ENCODE data around the gene BEST2.

BEST2 gene

DNA sequence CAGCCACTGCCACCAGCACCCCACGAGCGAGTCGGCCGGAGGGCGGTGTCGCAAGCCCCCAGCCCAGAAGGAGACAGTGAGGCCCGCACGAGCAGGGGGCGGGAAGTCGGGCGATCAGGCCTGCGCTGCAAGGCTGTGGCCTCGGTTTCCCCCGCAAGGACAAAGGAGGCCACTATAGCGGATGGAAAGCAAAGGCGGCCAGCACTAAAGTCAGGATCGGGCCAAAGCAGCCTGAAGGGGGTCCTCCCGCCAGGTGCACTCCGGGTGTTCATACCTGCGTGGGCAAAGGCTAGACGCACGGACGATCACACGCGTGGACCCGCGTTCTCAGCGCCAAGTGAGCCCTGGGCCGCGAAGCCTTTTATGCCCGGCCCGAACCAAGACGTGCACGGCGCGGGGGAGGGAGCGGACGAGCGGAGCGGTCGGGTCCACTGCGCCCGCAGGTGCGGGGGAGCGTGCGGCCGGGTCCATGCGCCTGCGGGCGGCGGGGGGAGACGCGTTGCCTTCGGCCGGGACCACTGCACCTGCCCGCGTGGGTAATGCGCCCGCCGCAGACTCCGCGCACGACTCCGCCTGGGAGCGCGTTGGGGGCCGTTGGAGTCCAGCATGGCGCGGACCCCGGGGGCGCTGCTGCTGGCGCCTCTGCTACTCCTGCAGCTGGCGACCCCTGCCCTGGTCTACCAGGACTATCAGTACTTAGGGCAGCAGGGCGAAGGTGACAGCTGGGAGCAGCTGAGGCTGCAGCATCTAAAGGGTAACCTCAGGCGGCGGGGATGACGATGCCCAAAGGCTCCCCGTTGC, 50.1 kb downstream of the BEST2 start, which contains the start of the genes PRDX2 and THSD8:
TSS of gene PRDX2 (minus strand) at position 335 of the 801 bp plus-strand sequence. CDS start 539 bp downstream, outside the sequence.
TSS of gene THSD8 (plus strand) at position 604 of the 801 bp plus-strand sequence. CDS start at position 607, 3 bp downstream.
- Histone ChIP-seq H3K36me3 (ENCODE audit: control insufficient read depth in 2 of 2, insufficient read depth in 2 of 2, low read length in 2 of 2) (peaks cover 13 to 16% of the 10 kb centered on the region in 2 donors), H3K9ac (ENCODE audit: low read length in 2 of 2) (peak within 1 kb of the TSS; percentile 69 to 93), H3K4me1 (ENCODE audit: control insufficient read depth, insufficient read depth, low read length) (peaks cover 33% of the 10 kb centered on the region), H3K9me3 (ENCODE audit: control insufficient read depth in 2 of 2, low read length in 2 of 2) (no peaks in the 10 kb centered on the region), H3K27me3 (ENCODE audit: control insufficient read depth in 1 of 2, insufficient read depth in 2 of 2, low read length in 2 of 2) (no peaks in the 10 kb centered on the region), H3K27ac (ENCODE audit: low read length) (peak within 1 kb of the TSS; percentile 76), H3K4me3 (ENCODE audit: low read length in 2 of 2) (peak within 1 kb of the TSS; percentile 77 to 97)

DNA sequence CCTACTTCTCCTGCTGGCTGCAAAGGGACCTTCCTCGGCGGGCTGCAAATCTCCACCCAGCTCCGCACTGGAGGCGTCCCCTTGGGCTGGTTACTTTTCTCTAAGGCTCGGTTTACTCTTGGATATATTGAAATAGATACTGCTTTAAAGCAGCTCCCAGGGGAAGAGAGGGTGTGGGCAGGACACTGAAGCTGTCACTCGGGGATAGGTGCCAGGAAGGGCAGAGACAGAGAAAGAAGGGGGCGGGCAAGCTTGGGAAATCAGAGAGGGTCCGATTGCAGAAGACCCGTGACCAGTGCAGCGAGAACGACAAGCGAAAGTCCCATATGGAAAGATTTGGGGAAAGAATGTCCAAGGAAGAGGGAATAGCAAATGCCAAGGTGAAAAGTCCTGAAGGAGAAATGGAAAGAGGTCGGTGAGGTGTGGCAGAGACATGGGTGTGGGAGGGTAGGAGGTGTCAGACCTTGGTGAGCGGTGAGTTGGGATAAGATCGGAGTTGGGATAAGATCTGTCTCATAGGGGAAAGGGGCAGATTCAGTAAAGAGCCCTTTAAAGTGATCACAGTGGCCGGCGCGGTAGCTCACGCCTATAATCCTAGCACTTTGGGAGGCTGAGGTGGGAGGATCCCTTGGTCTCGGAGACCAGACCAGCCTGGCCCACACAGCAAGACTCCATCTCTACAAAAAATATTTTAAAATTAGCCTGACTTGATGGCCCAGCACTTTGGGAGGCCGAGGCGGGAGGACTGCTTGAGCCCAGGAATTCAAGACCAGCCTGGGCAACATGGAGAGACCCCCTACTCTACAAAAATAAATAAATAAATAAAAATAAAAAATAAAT, 50.9 kb downstream of the BEST2 start:
- Histone ChIP-seq H3K27ac (ENCODE audit: low read length) (no peak overlapping the region), H3K27me3 (ENCODE audit: control insufficient read depth in 1 of 2, insufficient read depth in 2 of 2, low read length in 2 of 2) (no peaks in the 10 kb centered on the region), H3K4me1 (ENCODE audit: control insufficient read depth, insufficient read depth, low read length) (peaks cover 36% of the 10 kb centered on the region), H3K9me3 (ENCODE audit: control insufficient read depth in 2 of 2, low read length in 2 of 2) (no peaks in the 10 kb centered on the region), H3K4me3 (ENCODE audit: low read length in 2 of 2) (peak overlapping the region; percentile 77 to 97), H3K9ac (ENCODE audit: low read length in 2 of 2) (peak overlapping the region; percentile 62 to 69), H3K36me3 (ENCODE audit: control insufficient read depth in 2 of 2, insufficient read depth in 2 of 2, low read length in 2 of 2) (peaks cover 13 to 14% of the 10 kb centered on the region in 2 donors)

DNA sequence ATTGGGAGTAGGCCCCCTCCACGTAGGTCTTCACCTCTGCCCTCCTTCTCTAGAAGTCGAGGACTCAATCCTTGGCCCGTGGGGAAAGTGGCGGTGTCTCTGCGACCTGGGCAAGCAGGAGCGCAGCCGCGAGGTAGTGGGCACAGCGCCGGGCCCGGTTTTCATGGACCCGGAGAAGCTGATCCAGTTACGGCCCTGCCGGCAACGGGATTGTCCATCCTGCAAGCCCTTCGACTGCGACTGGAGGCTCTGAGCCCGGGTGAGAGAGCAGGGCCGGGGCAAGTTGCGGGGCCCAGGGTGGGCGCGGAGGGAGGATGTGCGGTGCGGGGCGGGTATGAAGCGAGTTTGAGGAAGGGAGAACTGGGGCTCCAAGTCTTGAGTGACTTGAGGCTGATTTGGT, 52.5 kb downstream of the BEST2 start:
- H3K4me3 ChIP-seq (ENCODE audit: low read length in 2 of 2), result no peak overlapping the region
- H3K27ac ChIP-seq (ENCODE audit: low read length), result no peak overlapping the region
- H3K27me3 ChIP-seq (ENCODE audit: control insufficient read depth in 1 of 2, insufficient read depth in 2 of 2, low read length in 2 of 2), result no peaks in the 10 kb centered on the region
- H3K9me3 ChIP-seq (ENCODE audit: control insufficient read depth in 2 of 2, low read length in 2 of 2), result no peaks in the 10 kb centered on the region
- H3K4me1 ChIP-seq (ENCODE audit: control insufficient read depth, insufficient read depth, low read length), result peaks cover 36% of the 10 kb centered on the region
- H3K9ac ChIP-seq (ENCODE audit: low read length in 2 of 2), result no peak overlapping the region
- H3K36me3 ChIP-seq (ENCODE audit: control insufficient read depth in 2 of 2, insufficient read depth in 2 of 2, low read length in 2 of 2), result peaks cover 13 to 14% of the 10 kb centered on the region in 2 donors

DNA sequence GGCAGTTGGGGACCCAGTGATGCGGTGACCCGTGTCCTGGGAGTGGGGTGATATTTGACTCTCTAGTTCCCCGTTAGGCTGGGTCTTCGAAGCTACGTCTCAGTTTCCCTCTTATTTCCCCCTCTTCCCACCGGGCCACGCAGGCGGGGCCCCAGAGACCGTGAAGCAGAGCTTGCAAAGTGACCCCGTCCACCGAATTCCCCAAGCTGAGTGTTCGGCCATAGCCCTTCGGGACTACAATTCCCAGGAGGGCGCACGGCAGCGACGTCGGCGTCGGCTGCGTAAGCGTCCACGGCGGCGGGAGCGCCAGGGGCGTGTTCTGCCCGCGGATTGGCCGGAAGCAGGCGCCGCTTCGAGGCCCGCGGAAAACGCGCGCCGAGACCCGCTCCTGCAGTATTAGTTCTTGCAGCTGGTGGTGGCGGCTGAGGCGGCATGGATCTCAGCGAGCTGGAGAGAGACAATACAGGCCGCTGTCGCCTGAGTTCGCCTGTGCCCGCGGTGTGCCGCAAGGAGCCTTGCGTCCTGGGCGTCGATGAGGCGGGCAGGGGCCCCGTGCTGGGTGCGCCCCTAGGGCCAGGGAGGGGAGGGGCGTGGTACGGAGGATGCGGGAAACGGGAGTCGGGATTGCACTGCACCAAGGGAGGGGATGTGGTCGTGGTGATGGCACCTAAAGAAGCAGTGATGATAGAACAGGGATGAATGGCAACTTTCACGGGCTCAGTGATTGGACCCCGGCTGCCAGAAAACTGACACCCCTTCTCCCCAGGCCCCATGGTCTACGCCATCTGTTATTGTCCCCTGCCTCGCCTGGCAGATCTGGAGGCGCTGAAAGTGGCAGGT, 54.9 kb downstream of the BEST2 start, which contains the start of gene RNASEH2A:
TSS of gene RNASEH2A (plus strand) at position 343 of the 840 bp plus-strand sequence. CDS start at position 433, 90 bp downstream.
- H3K27ac ChIP-seq (ENCODE audit: low read length), result peak within 1 kb of the TSS; percentile 11
- H3K9ac ChIP-seq (ENCODE audit: low read length in 2 of 2), result peak within 1 kb of the TSS; percentile 75 to 83
- H3K9me3 ChIP-seq (ENCODE audit: control insufficient read depth in 2 of 2, low read length in 2 of 2), result no peaks in the 10 kb centered on the region
- H3K4me1 ChIP-seq (ENCODE audit: control insufficient read depth, insufficient read depth, low read length), result peaks cover 21% of the 10 kb centered on the region
- H3K27me3 ChIP-seq (ENCODE audit: control insufficient read depth in 1 of 2, insufficient read depth in 2 of 2, low read length in 2 of 2), result no peaks in the 10 kb centered on the region
- no peaks in the 10 kb centered on the region for H3K36me3 ChIP-seq (ENCODE audit: control insufficient read depth in 2 of 2, insufficient read depth in 2 of 2, low read length in 2 of 2)
- peak within 1 kb of the TSS; percentile 70 to 86 for H3K4me3 ChIP-seq (ENCODE audit: low read length in 2 of 2)
